ENCODE results near the gene LHFPL2. TPM values are rescaled to one million over a fixed set of nuclear protein-coding genes. Genes with fewer than 3 reads are reported as not detected.

LHFPL2 gene
- total and polyA plus RNA-seq, 2 donors from 2014 or later, result 1.8 to 12.6 TPM

- TF ChIP-seq CTCF (IDR thresholded peaks at IDR 0.05; ENCODE audit: borderline replicate concordance, extremely low read depth, insufficient read depth), result no peak
- DNase-seq, result no peak
- H3K9me3 ChIP-seq (ENCODE audit: control insufficient read depth in 2 of 3, insufficient read depth in 1 of 3, low read length in 3 of 3), result no peaks in the 10 kb centered on the region
- no peaks in the 10 kb centered on the region for H3K27me3 ChIP-seq (ENCODE audit: control insufficient read depth, insufficient read depth, low read length)
- H3K4me1 ChIP-seq (ENCODE audit: control insufficient read depth in 2 of 3, insufficient read depth in 2 of 3, low read depth in 1 of 3, low read length in 3 of 3), result no peaks in the 10 kb centered on the region
- no peak for FAIRE-seq
- H3K4me3 ChIP-seq (ENCODE audit: low read length in 3 of 3), result no peak overlapping the region
- no peak overlapping the region for H3K9ac ChIP-seq (ENCODE audit: low read length in 3 of 3)
- H3K27ac ChIP-seq (ENCODE audit: low read depth in 2 of 2, low read length in 2 of 2), result no peak overlapping the region
- H3K36me3 ChIP-seq (ENCODE audit: control insufficient read depth in 2 of 3, insufficient read depth in 3 of 3, low read length in 3 of 3), result peaks cover 0 to 5% (median 4%) of the 10 kb centered on the region in 3 donors
- intact Hi-C loops (cut with DNase I), result no loop called here
Measured at GRCh38 chr5:78492650-78493049, 155.9 kb downstream of the LHFPL2 start.

- DNase-seq (no peak), FAIRE-seq (no peak)
- Histone ChIP-seq H3K9me3 (ENCODE audit: control insufficient read depth in 2 of 3, insufficient read depth in 1 of 3, low read length in 3 of 3) (no peaks in the 10 kb centered on the region), H3K27me3 (ENCODE audit: control insufficient read depth, insufficient read depth, low read length) (no peaks in the 10 kb centered on the region), H3K9ac (ENCODE audit: low read length in 3 of 3) (no peak overlapping the region), H3K4me3 (ENCODE audit: low read length in 3 of 3) (no peak overlapping the region), H3K4me1 (ENCODE audit: control insufficient read depth in 2 of 3, insufficient read depth in 2 of 3, low read depth in 1 of 3, low read length in 3 of 3) (no peaks in the 10 kb centered on the region), H3K36me3 (ENCODE audit: control insufficient read depth in 2 of 3, insufficient read depth in 3 of 3, low read length in 3 of 3) (peaks cover 0 to 5% (median 4%) of the 10 kb centered on the region in 3 donors), H3K27ac (ENCODE audit: low read depth in 2 of 2, low read length in 2 of 2) (no peak overlapping the region)
- intact Hi-C loops (cut with DNase I), result no loop called here
- TF ChIP-seq CTCF (IDR thresholded peaks at IDR 0.05; ENCODE audit: borderline replicate concordance, extremely low read depth, insufficient read depth), result no peak
Measured at GRCh38 chr5:78492224-78492623, 156.3 kb downstream of the LHFPL2 start.

- peaks cover 0 to 5% (median 4%) of the 10 kb centered on the region in 3 donors for H3K36me3 ChIP-seq (ENCODE audit: control insufficient read depth in 2 of 3, insufficient read depth in 3 of 3, low read length in 3 of 3)
- no peak overlapping the region for H3K9ac ChIP-seq (ENCODE audit: low read length in 3 of 3)
- intact Hi-C loops (cut with DNase I), result no loop called here
- H3K27me3 ChIP-seq (ENCODE audit: control insufficient read depth, insufficient read depth, low read length), result no peaks in the 10 kb centered on the region
- no peaks in the 10 kb centered on the region for H3K9me3 ChIP-seq (ENCODE audit: control insufficient read depth in 2 of 3, insufficient read depth in 1 of 3, low read length in 3 of 3)
- no peak overlapping the region for H3K27ac ChIP-seq (ENCODE audit: low read depth in 2 of 2, low read length in 2 of 2)
- no peak overlapping the region for H3K4me3 ChIP-seq (ENCODE audit: low read length in 3 of 3)
- DNase-seq (no peak), FAIRE-seq (no peak)
- H3K4me1 ChIP-seq (ENCODE audit: control insufficient read depth in 2 of 3, insufficient read depth in 2 of 3, low read depth in 1 of 3, low read length in 3 of 3), result no peaks in the 10 kb centered on the region
- TF ChIP-seq CTCF (IDR thresholded peaks at IDR 0.05; ENCODE audit: borderline replicate concordance, extremely low read depth, insufficient read depth), result no peak
Measured at GRCh38 chr5:78490709-78491485, 157.7 kb downstream of the LHFPL2 start.

Data from kidney (tissue), 14 donors.